HG03135 (cell line): ENCODE results near the gene ASL.
"Not testable (repeated sequence)": the region's sequence is repeated elsewhere in the genome, so short reads cannot be mapped to it uniquely, and the experiment has no call there.

ENCODE experiments used
- ATAC-seq: cut with Tn5 transposase; IDR thresholded peaks from one replicate; pipeline ENCODE4 v1.9.1; 2021; ENCODE audit warnings: mild to moderate bottlenecking, moderate library complexity; ENCODE audit not compliant: unreplicated experiment

The ASL gene

GRCh38 chr7:66075590-66076461 is at the start of gene ASL:
Gene ASL, plus strand, starts transcription at chr7:66075819. Its CDS starts 263 bp downstream, at chr7:66076082.
- peak; percentile 98 for ATAC-seq

DNA sequence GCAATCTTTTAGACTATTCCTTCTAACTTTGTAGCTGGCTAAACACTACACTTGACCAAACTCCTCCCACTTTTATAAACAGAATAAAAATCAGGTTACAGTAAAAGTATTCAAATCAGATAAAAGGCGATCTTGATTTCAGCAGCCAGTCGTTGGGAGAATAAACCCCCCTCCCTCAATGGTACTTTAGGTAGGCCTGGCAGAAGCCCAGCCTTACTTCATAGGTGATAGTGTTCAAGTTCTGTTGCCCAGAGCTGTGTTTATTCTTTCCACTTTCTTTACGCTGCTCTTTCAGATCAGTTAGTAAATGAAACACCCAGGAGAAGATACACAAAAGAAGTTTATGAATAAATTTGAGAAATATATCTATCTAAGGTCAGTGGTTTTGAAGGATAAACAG is 47.3 kb upstream of the ASL start:
- ATAC-seq, result not testable (repeated sequence)

DNA sequence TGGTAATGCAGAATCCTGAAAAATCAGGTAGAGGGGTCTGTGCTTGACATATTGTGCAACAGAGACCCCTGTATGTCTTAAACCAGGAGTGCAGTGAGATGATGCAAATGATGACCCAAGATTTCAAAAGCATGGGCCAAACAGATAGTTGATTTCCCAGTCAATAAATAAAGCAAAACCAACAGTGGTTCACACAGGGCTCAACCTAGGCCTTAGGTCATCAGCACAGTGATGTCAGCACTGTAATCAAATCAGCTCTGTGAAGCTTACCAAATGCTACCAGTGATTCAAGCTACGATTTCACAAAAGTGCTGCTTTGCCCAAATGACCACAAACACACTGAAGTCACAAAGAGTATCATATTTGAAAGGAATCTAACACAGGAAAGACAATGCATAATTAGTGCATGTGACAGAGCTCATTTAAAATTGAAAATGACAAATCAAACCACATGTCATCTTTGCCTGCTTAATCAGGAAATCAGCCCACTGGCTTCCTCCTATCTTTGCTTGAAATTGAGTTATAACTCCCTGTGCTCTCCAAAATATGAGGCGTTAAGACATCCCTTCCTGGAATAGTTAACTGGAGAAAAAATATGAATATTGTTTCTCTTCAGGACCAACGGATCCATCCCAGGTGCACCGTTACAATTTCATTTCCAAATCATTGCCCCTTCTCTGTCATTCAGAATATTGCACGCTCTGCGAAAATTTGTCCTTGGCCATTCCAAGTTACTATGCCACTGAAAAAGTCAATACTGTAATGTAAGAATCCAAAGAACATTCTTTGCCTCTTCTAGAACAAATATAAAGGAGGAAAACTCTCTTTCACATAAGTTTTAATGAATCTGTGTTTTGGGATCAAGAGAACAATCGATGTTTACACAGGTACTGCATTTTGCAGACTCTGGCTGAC is 41.9 kb upstream of the ASL start:
- ATAC-seq, result no peak

- ATAC-seq, result not testable (repeated sequence)
Observed at GRCh38 chr7:66034436-66035010, 41.1 kb upstream of the ASL start.

DNA sequence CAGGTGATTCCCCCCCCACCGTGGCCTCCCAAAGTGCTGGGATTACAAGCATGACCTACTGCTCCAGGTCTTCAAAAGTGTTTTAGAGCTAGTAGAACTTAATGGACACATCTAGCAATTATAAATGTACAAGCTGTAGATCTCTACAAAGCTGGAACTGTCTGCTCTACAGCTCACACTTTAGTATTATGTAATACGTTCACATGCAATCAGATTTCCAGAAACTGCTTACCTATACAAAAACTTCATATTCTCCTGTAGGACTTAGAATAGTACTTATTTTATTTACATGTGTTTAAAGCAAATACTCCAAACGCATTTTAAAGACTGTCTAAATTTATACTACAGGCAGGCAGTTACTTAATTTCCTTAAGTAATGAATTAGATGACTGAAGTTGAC is 39.2 kb upstream of the ASL start:
- no peak for ATAC-seq

- no peak for ATAC-seq
Observed at GRCh38 chr7:66036788-66037187, 38.8 kb upstream of the ASL start.

- ATAC-seq, result no peak
Observed at GRCh38 chr7:66039094-66039670, 36.4 kb upstream of the ASL start.

GRCh38 chr7:66043681-66044497 is 31.7 kb upstream of the ASL start:
- ATAC-seq, result peak; percentile 47

- ATAC-seq, result not testable (repeated sequence)
Observed at GRCh38 chr7:66044498-66044854, 31.1 kb upstream of the ASL start.

- ATAC-seq, result no peak
Observed at GRCh38 chr7:66047426-66047825, 28.2 kb upstream of the ASL start.

DNA sequence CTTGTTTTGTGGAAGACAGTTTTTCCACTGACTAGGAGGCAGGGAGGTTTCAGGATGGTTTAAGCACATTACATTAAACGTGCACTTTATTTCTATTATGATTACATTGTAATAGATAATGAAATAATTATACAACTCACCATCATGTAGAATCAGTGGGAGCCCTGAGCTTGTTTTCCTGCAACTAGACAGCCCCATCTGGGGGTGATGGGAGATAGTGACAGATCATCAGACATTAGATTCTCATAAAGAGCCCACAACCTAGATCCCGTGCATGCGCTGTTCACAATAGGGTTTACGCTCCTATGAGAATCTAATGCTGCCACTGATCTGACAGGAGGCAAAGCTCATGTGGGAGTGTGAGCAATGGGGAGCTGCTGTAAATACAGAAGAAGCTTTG is 25.7 kb upstream of the ASL start:
- not testable (repeated sequence) for ATAC-seq

- no peak for ATAC-seq
Observed at GRCh38 chr7:66050337-66050957, 25.2 kb upstream of the ASL start.

DNA sequence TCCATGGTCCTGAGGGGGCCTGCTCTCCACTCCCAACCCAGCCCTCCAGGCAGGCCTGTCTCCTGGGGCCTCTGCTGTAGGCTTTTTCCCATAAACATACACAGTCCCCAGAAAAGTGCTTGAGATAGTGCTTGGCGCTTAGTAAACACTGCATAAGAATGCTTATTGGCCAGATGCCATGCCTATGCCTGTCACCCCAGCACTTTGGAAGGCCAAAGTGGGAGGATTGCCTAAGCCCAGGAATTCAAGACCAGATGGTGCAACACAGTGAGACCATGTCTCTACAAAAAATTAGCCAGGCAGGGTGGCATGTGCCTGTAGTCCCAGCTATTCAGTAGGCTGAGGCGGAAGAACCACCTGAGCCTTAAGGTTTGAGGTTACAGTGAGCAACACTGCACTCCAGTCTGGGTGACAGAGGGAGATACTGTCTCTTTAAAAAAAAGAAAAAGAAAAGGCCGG is 24.6 kb upstream of the ASL start:
- ATAC-seq, result no peak

DNA sequence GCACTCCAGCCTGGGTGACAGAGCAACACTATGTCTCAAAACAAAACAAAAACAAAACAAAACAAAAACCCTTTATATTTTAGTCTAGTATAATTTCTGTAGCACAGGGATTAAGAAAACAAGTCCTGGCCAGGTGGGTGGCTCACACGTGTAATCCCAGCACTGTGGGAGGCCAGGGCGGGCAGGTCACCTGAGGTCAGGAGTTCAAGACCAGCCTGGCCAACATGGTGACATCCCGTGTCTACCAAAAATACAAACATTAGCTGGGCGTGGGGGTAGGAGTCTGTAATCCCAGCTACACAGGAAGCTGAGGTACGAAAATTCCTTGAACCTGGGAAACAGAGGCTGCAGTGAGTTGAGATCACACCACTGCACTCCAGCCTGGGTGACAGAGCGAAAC is 23.2 kb upstream of the ASL start:
- no peak for ATAC-seq

- ATAC-seq, result no peak
Observed at GRCh38 chr7:66054063-66054462, 21.6 kb upstream of the ASL start.

- peak; percentile 79 for ATAC-seq
Observed at GRCh38 chr7:66055321-66055956, 20.2 kb upstream of the ASL start.

DNA sequence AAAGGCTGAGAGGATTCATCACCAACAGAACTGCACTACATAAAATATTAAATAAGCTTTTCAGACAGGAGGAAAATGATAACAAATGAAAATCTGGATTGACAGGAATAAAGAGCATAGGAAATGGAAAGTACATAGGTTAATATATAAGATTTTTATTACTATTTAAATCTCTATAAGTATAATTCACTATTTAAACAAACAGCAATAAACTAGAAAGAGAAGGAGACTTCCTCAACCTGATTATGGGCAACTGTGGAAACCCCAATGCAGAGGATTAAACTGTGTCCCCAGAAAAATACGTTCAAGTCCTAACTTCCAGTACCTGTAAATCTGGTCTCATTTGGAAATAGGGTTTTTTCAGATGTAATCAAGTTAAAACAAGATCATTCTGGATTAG is 14.8 kb upstream of the ASL start:
- ATAC-seq, result no peak

DNA sequence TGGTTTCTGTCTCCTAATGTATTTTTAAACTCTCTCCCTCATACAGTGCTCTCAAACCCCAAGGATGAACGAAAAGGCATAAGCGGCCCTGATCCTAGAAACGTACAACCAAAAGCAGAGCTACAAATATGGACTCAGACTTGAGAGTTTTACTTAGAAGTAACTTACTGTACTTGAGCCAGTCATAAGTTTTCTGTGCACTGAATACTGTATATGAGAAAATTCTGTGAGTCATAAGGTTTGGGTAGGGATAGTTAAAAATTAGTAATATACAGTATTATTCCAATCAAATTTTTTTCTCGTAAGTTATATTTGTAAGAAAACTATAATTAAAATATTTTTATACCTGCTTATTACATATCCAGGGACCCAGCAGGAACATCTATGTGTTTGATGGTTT is 5.9 kb upstream of the ASL start:
- ATAC-seq, result no peak

DNA sequence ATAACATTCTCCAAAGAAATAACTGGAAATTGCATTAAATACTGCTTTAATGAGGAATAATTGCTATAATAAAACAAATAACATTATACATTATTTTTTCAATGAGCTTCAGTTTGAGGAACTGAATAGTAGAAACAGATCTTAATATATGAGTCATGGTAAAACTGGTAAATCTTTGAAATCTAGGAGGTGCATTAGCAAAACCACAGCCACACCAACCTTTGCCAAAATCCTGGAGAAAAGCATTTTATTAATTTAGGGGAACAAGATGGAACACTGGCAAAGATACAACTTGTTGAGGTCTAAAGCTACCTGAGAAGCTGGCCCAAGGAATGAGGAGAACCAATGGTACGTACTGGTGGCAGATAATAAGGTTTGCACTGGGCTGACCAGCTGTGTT is 5.4 kb upstream of the ASL start:
- ATAC-seq, result no peak
